GM21528 (cell line): ENCODE measurements around the gene AOPEP.

ENCODE experiments used
- ATAC-seq: cut with Tn5 transposase; IDR thresholded peaks from one replicate; pipeline ENCODE4 v1.9.1; 2021; ENCODE audit warnings: mild to moderate bottlenecking, moderate library complexity; ENCODE audit not compliant: unreplicated experiment, low FRiP score

The AOPEP gene

DNA sequence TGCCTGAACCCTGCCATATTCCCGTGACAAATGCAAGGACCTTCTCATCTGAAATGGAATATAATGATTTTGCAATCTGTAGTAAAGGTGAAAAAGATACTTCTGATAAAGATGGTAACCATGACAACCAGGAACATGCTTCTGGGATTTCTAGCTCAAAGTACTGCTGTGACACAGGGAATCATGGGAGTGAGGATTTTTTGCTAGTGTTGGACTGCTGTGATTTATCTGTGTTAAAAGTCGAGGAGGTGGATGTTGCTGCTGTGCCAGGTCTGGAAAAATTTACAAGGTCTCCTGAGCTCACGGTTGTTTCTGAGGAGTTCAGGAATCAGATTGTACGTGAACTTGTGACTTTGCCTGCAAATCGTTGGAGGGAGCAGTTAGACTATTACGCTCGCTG is 33.5 kb downstream of the AOPEP start:
- no peak for ATAC-seq

DNA sequence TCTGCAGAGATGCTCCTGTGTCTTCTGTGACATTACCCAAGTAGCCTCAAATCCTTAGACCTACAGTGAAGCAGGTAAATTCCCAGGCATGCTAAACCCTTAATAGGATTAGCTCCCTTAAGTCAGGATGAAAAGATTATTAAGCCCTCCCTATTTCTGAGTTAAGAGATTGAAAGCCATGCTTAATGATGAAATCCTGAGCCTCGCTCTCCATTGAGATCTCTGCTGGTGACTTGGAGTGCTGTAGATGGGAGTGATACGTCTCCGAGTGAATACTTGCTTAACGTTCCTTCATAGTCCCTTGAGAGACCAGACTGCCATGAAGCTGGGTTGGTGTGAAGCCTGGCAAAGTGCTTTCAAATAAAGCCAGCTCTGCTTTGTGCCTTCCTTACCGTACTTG is 34.2 kb downstream of the AOPEP start:
- ATAC-seq = no peak

DNA sequence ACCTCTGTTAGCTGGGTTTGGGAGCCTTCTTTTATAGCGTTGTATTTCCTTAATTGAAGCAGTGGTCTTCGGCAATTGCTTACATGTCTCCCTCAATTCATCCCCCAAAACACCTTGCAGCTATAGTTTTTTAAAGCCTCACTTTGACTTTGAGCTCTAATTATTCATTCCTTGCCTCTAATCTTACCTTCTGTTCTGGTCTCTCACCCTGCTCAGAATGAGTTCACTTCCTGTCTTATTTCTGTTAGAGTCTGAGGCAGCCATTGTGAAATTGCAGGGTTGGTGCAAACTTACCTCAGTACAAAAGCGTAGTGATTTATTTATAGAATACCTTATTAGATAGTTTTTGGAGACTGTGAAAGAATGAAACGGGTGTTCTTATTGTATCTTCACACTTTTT is 35.0 kb downstream of the AOPEP start:
- no peak for ATAC-seq

DNA sequence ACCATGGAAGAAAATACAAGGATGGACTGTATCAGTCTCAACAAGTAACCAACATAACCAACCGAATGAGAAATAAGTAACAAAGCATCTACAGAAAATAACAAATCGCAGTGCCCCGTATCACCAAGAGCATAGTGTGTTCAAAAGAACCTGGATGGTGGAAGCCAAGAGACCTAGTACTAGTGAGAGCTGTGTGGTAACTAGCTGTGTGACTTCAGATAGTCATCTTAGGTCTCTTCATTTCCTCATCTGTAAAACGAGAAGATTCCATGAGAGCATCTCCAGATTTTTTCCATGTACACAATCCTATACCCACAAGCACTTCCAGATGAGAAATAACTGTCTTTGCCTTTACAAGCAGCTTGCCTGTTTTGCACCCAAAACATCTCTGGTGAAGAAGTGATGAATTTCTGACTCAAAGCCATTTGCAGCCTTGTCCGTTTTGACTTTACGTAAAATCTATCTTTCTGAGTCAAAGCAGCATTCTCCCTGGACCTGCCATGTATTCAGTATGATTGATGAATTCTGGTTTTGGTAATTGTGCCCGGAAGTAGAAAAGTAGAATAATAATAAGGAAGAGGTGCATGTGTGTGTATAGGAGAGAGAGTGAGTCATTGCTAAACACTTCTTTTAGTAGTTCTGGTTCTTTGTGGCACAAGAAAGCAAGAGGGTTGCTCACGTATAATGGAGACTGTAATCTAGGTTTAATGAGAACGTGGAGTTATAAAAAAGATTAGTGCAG is 41.0 kb downstream of the AOPEP start:
- no peak for ATAC-seq

DNA sequence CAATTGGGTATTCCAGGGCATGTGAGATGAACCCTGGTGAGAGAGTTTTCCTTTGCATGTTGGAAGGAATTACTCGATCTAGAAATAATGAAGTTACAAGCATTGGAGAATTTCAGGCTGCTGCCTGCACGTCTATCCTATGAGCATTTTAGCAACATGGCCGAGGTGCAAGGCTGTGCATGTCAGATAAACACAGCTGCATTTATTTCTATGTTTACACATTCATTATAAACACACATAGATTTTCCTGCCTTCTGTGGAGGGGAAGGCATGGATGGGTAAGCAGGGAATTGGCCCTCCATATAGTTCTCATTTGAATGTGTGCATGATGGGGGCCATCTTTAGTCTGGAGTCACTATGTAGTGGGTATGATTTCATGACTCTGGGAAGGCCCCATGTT is 42.3 kb downstream of the AOPEP start:
- ATAC-seq = no peak

DNA sequence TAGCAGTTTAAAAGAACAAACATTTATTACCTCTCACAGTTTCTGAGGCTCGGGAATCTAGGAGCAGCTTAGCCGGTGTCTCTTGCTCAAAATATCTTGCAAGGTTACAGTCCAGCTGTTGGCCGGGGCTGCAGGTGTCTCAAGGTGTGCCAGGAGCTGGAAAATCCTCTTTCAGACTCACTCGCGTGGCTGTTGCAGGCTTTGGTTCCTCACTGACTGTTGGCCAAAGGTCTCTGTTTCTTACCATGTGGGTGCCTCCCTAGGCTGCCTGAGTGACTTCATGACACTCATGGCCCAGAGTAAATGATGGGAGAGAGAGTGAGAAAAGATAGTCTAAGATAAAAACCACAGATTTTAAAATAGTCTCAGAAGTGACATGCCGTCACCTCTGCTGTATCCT is 43.8 kb downstream of the AOPEP start:
- ATAC-seq = no peak

DNA sequence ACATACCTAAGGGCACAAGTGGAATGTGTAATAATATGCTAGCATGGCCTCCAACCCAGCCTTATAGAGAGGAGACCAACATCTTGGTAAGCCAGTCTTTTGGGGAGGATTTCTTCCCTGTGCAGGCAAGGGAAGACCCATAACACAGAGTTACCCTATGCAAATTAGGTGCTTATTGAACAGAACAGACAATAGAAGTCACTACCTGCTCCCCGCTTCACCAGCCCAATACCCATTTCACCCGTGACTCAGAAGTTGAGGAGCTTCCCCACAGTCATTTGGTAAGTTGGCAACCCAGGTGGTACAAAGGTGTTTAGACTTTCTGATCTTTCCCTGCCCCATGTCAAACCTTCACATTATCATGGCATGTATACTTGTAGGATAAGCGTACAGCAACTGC is 44.6 kb downstream of the AOPEP start:
- ATAC-seq = no peak

DNA sequence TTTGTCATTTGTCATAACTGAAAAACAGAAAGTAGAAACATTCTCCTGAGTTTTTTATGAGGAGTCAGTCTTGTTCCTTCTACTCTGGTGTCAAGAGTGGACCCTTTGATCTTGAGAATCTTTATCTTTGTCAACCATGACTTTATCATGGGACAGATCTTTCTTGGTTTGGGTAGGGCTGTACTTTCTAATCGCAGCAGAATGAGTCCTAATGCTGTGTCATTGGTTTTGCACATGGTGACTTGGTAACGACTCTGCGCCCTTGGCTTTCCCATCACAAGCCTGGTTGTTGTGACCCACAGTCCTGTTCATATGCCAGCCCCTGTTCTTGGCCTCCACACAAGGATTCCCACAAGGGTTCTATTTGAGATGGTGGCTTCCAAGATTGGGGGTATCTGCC is 45.6 kb downstream of the AOPEP start:
- no peak for ATAC-seq

DNA sequence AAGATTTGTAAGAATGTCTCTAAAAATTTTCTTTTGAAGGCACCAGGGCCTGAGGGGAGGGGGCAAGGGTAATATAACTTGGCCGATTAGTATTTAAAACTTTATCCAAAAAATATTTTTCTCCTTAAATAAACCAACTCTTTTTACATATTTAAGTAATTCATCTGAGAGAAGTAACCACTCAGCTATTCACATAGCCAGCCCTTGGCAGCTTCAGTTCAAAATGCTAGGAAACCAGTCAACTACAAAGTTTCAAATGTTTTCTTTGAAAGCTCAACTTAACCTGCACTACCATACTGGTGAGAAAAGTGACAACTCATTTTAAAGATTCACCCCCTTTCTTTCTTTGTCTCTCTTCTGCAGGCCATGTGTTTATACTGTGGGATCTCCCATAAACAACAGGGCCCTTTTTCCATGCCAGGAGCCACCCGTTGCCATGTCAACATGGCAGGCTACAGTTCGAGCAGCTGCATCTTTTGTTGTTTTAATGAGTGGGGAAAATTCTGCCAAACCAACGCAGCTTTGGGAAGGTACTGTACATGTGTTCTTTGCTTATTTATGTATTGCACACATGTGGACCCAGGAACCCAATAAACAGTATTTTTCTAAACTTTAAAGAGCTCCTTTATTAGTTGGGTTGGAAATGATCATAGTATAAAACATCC is 46.3 kb downstream of the AOPEP start:
- no peak for ATAC-seq

DNA sequence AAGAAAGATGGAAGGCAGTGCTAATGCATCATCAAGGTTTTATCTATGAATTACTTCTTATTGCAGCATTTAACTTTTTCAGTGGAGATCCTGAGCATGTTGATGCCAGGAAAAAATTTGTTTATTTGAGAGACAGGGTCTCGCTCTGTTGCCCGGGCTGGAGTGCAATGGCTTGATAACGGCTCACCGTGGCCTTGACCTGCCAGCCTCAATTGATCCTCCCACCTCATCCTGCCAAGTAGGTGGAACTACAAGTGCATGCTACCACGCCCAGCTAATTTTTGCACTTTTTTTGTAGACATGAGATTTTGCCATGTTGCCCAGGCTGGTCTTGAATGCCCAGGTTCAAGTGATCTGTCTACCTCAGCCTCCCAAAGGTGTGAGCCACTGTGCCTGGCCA is 47.2 kb downstream of the AOPEP start:
- no peak for ATAC-seq

DNA sequence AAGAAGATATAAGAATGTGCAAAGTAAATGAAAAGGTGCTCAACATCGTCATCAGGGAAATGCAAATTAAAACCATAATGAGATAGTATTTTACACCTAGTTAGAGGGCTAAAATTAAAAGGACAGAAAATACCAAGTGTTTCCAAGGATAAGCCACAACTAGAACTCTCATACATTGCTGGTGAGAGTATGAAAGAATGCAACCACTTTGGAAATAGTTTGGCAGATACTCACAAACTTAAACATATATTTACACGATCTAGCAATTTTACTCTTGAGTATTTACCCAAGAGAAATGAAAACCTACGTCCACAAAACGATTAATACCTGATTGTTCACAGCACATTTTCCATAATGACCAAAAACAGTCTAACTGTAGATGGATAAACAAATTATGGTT is 51.5 kb downstream of the AOPEP start:
- ATAC-seq = no peak

DNA sequence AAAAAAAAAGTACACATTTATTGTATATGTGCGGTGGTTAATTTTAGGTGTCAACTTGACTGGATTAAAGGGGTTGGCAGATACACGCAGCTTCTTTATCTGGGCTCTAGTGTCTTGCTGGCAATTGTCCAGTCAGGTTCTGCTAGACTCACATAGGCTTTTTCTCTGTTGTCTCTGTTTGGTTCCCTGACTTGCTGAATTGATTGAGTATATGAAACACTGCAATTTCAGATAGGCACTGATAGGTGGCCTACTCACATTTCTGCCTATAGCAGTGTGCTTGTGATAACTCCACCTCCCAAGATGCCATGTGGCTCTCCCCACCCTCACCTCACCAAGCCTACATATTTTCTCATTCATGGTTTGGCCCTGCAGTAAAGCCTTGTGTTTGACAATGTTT is 52.5 kb downstream of the AOPEP start:
- ATAC-seq = no peak

DNA sequence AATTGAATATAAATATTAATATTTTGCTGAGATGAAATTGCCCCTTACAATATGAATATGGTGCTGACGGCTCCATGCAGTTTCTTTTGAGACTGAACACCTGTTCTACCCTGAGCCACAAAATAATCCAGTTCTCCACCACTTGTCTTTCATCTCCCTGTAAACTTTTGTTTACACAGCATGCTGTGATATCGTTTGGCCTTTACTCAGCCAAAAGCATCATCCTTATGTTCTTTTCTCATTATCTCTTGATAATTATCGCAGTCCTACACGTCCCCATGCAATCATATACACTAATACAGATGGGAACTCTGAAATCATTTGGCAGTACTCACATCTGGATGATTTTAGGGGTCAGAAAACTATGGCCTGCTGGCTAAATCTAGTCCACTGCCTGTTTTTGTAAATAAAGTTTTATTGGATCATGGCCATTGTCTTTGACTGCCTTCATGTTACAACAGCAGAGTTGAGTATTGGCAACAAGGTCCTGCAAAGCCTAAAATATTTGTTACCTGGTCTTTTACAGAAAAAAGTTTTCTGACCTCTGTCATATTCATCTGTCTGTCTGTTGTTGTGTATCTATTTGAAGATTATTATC is 53.3 kb downstream of the AOPEP start:
- ATAC-seq = no peak

DNA sequence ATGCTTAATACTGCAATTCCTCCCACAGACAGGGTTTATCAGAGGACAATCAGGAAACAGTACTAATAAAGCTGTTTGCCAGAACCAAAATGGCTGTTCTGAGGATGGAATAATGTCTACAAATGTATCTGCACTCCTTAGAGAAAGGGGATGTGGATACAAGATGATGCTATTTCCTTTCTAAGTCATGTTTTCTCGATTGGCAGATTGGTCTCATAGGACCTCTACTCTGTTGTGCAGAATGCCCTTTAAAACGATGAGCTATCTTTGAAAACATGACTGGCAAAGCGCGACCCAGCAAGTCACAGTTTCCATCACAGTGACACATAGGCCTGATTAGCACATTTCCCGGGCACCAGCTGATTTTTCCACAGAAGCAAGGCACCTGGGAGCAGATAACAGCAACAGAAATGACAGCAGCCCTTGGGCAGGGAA is 54.0 kb downstream of the AOPEP start:
- no peak for ATAC-seq

DNA sequence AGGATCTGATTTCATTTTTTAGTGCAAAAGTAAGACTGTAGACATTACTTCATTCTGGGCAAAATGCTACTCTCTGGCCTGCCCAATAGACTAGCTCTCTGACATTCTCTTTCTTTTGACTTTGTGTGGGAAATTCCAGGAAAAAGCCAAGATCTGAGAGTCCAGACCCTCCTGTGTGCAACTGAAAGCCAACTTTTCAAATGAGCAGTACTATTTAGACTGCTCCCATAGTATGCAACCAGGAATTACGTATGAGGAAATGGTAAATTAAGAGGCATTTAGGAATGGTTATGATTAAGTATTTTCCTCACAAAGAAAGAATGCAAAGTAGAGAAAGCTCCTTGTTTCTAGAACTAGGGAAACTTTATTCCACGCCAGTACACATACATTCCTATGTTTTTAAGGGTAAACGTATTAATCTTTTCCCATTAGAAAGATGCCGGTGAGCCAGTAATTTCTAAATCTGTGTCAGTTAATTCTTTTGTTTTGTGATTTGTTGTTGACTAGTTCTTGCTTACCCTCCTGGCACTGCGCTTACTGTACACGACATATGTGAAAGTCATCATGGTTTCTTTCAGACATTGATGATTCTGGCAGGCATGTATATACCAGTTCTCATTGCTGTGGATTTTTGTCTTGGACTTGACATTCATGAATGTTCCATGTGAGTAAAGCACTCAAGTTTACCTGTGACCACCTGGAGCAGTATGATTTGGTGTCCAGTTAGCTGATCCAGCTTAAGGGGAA is 56.0 kb downstream of the AOPEP start:
- ATAC-seq = no peak

DNA sequence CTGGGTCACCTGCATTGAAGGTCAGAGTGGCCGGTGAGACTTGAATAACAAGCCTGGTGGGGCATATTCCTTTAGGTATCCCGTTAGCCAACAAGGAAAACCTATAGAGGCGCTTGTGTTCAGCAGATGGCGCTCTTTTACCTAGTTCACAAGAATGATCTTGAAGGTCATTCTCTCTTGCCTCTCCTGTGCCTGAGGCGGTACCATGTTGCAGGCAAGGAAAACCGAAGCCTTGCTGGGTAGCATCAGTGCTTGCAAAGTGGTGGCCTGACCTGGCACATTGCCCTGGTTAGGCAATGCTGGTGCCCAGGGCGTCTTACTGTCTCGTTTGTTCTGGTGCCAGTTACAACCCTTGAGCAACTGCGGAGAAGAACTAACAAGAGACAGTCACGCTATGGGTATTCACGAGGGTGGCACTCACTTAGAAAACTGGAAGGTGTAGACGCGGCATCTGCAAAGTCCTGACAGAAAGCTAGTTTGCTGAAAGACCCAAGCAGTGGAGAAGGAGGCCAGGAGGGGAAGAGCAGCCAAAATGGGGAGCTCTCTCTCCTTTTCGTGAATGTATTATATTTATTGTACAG is 56.7 kb downstream of the AOPEP start:
- no peak for ATAC-seq

DNA sequence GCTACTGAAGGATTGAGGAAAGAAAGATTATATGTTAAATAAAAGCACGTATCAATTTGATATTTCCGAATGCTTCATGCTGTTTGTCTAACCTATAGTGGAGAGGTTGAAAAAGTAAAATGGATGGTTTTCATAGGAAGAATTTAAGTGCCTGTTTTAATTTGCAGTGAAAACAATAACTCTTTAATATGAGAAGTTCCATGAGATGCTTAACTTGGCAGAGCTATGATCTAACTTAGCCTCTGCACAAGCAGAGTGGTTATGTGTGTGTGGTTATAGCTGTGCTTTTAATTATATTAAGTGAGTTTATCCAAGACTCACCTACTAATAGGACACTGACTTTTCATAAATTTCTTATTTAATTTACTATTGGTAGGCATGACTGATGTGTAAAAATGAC is 57.4 kb downstream of the AOPEP start:
- ATAC-seq = no peak

DNA sequence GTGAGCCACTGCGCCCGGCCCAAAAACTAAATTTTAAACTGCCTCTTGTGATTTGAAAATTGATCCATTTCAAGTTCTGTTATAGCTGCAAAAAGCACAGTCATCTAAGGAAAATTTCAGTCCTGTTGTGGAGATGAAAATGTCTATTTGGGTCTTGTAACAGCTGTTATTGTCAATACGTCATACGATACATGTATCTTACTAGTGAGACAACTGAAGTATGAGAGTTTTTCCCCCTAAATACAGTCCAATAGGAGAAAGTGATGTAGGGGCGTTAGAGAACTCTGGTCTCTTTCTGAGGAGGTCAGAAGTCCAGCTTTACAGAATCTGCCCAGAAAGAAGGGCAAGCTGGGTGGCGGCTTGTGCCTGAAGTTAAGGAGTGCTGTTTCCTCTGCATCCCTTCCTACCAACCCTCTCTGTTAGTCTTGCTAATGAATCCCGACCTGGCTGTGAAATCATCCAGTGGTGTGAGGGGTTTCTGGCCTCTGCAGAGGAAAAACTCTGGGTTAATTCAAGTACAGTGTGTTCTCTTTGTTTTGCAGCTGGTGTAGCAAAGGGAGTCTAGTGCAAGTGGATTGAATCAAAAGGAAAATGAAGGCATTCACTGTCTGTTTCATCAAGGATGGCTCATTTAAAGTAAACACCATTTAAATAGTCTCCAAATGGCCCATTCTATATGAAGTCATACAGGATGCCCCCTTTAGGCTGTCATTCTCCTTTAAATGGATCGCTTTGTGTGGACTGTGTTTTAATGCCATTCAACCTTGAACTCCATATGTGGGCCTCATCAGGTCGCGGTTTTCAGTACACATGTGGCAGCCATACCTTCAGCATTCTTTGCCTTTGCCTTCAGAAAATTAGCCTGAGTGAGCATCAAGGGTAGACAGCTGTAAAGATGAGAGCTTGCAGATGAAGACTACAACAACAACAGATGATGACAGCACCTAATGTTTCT is 59.0 kb downstream of the AOPEP start:
- no peak for ATAC-seq

DNA sequence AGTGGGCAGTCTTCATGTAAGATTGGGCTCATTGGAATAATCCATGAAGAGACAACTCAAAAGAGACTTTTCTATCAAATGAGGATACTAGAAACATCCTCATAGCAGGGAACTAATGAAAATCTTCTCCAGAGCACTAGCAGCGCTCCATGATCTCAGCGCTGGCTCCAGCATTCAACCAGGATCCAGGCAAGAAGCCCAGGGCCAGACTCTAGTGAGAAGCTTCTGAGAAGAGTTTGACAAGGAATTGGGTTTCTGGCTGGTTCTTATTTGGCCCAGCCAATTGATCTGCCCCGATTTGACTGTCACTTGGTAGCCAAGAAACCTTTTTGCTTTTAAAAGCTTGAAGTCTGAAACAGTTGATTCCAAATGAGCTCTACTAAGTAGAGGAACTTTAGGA is 60.1 kb downstream of the AOPEP start:
- ATAC-seq = no peak

DNA sequence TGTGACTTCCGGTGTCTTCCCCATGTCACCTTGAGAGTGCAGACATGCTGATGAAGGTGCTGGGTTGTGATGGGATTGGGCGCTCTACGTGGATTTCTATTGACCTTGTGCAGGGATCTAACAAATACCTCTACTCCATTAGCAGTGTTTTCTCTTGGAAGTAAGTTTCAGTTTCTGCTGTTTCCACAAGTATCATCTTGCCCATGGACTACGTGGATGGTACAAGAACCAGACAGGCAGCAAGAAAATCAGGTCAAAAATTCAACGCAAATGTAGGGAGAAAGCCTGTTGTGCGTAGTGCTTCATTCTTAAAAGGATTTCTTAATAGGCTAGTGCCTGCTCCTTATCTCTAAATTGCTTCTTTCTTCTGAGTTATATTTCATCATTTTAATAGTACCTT is 60.8 kb downstream of the AOPEP start:
- no peak for ATAC-seq
